Panc1 (cell line): ENCODE results near the gene EYA2. TPM values are rescaled to one million over a fixed set of nuclear protein-coding genes. Genes with fewer than 3 reads are reported as not detected.

Source experiments
- ATAC-seq: fragments of 200-7000 bp; cut with Tn5 transposase; 2 replicates; pipeline ENCODE4 v1.9.1; 2020; ENCODE audit warnings: mild to moderate bottlenecking, moderate library complexity
- BruUV-seq: library from RNA; stranded (reverse); fragments of 400-500 nt; replicated peaks from 2 replicates; lab custom pipeline; 2021; lab: Mats Ljungman, UMichigan
- CTCF ChIA-PET: fragments of 300-600 bp; sonication (Branson Sonifier 250); formaldehyde crosslinking; loops from one replicate; lab custom pipeline; 2022; ENCODE audit warnings: antibody characterized with exemption; lab: Charles Lee
- POLR2A ChIA-PET: fragments of 300-600 bp; sonication (Branson Sonifier 250); formaldehyde crosslinking; loops from one replicate; lab custom pipeline; 2022; ENCODE audit warnings: antibody characterized with exemption; lab: Charles Lee
- DNase-seq: peaks from one replicate; pipeline ENCODE4 v3.0.0-alpha.2; 2010; ENCODE audit warnings: low read depth, low spot score
- H3K27ac ChIP-seq: 2 replicates; pipeline ENCODE4 v1.5.1; 2011; ENCODE audit warnings: mild to moderate bottlenecking, low read length, inconsistent platforms
- H3K27me3 ChIP-seq: fragments of 200-500 bp; sonication (Bioruptor generic); 2 replicates; pipeline ENCODE4 v1.6.0; 2014; ENCODE audit warnings: low read length, inconsistent platforms; ENCODE audit not compliant: control insufficient read depth, insufficient read depth
- H3K36me3 ChIP-seq: fragments of 200-500 bp; sonication (Bioruptor generic); 2 replicates; pipeline ENCODE4 v1.5.1; 2014; ENCODE audit warnings: inconsistent platforms, mild to moderate bottlenecking, low read length, moderate library complexity; ENCODE audit not compliant: control insufficient read depth, insufficient read depth
- H3K4me1 ChIP-seq: 2 replicates; pipeline ENCODE4 v1.5.1; 2011; ENCODE audit warnings: inconsistent platforms, mild to moderate bottlenecking, low read length, moderate library complexity; ENCODE audit not compliant: control insufficient read depth, insufficient read depth
- H3K4me3 ChIP-seq, 2 experiments: 2 replicates each; pipeline ENCODE4 v1.5.1; 2011 to 2012; ENCODE audit warnings: low read depth in 2 of 2, low read length in 2 of 2, mild to moderate bottlenecking in 2 of 2, inconsistent platforms in 1 of 2, moderate library complexity in 1 of 2
- H3K9me3 ChIP-seq: fragments of 200-500 bp; sonication (Bioruptor generic); 2 replicates; pipeline ENCODE4 v1.5.1; 2014; ENCODE audit warnings: low read depth, mild to moderate bottlenecking, inconsistent platforms, low read length, moderate library complexity; ENCODE audit not compliant: control insufficient read depth, insufficient read depth
- CTCF ChIP-seq: fragments of 450-650 bp; IDR thresholded peaks from 2 replicates; pipeline ENCODE4 v1.5.1; 2017; ENCODE audit warnings: mild to moderate bottlenecking
- POLR2AphosphoS5 ChIP-seq: IDR thresholded peaks from 2 replicates; pipeline ENCODE4 v1.6.1; 2012; ENCODE audit warnings: mild to moderate bottlenecking, low read depth, low read length, moderate library complexity
- SIN3A ChIP-seq: IDR thresholded peaks from 2 replicates; pipeline ENCODE4 v1.6.1; 2012; ENCODE audit warnings: low read depth, mild to moderate bottlenecking, low read length, moderate library complexity, borderline replicate concordance; ENCODE audit not compliant: insufficient read depth
- TCF7L2 ChIP-seq: IDR thresholded peaks from 2 replicates; pipeline ENCODE4 v1.6.1; 2011; ENCODE audit warnings: mild to moderate bottlenecking, low read depth, low read length, inconsistent platforms
- in situ Hi-C: cut with HindIII; loops from 2 replicates; pipeline ENCODE4 v1.10.0; 2016; ENCODE audit warnings: low sequenced_read_pairs, low pct_unique_long_range_greater_than_20kb
- intact Hi-C: fragments of 100-400 bp; cut with micrococcal nuclease; formaldehyde crosslinking; loops from one replicate; pipeline ENCODE4 v1.10.0; 2022; ENCODE audit not compliant: unreplicated experiment
- total RNA-seq: library from RNA; stranded (reverse); gene quantifications from one replicate; pipeline ENCODE4 v1.2.1, GENCODE V29; 2021; ENCODE audit not compliant: unreplicated experiment
- TF ChIP-seq, protein P1 (sequence below), 2 experiments: IDR thresholded peaks; 2 replicates each; pipeline ENCODE4 v1.6.1; 2011 to 2012; ENCODE audit warnings: low read depth in 2 of 2, control low read depth in 1 of 2, low read length in 1 of 2, mild to moderate bottlenecking in 1 of 2, moderate library complexity in 1 of 2; ENCODE audit not compliant: insufficient read depth in 1 of 2

The EYA2 gene
- total RNA-seq, 1 experiment from 2014 or later = 1.9 TPM

DNA sequence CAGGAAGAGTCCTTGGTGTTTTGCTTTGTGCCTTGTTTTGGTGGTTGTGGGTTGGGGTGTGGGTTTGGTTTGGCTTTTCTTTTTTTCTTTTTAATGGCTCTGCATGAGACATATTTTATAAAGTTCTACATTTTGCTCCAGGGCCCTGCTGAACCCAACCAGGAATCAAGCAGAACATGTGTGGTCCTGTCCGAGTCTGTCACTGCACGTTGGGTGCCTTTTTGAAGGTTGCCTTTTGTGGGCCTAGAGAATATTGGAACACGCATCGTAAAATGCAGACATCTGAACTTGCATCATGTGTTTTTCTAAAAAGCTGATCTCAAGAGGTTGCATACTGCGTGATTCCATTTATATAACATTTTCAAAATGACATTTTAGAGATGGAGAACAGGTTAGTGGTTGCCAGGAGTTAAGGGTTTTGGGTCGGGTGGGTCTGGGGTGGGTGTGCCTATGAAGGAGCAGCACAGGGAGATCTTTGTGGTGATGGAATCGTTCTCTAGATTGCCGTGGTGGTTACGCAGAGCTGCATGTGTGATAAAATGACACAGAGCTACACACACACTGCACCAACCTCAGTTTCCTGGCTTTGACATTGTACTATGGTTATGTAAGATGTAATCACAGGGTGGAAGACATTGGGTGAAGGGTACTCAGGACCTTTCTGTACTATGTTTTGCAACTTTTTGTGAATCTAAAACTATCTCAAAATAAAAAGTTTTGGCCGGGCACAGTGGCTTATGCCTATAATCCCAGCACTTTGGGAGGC is 80.2 kb downstream of the EYA2 start:
- no peaks in the 10 kb centered on the region for H3K9me3 ChIP-seq
- H3K27ac ChIP-seq = no peak overlapping the region
- ATAC-seq (no peak), DNase-seq (no peak)
- no TSS peak for BruUV-seq
- TF ChIP-seq POLR2AphosphoS5 = no peak
- no peak for TF ChIP-seq TCF7L2
- no peaks in the 10 kb centered on the region for H3K4me1 ChIP-seq
- POLR2A ChIA-PET = no interaction called here
- intact Hi-C loops = no loop called here
- in situ Hi-C loops = no loop called here
- H3K27me3 ChIP-seq = no peaks in the 10 kb centered on the region; the same call in none of the 2 replicates
- H3K4me3 ChIP-seq = no peak overlapping the region
- no peaks in the 10 kb centered on the region for H3K36me3 ChIP-seq
- CTCF ChIA-PET = no interaction called here

DNA sequence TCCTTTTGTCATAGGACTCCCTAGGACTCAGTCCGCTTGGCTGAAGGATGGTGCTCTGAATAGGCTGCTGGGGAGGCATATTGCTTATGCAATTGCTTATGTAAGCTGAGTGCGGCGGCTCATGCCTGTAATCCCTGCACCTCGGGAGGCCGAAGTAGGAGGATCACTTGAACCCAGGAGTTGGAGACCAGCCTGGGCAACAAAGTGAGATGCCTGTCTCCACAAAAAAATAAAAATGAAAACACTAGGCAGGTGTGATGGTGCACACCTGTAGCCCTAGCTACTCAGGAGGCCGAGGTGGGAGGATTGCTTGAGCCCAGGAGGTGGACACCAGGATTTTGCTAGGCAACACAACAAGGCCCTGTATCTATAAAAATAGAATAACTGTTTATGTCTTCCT is 81.3 kb downstream of the EYA2 start:
- ChIA-PET CTCF (no interaction called here), POLR2A (no interaction called here)
- H3K36me3 ChIP-seq = no peaks in the 10 kb centered on the region
- intact Hi-C loops = no loop called here
- ATAC-seq (no peak), DNase-seq (no peak)
- H3K27ac ChIP-seq = no peak overlapping the region
- H3K27me3 ChIP-seq = no peaks in the 10 kb centered on the region; the same call in none of the 2 replicates
- BruUV-seq = no TSS peak
- no peaks in the 10 kb centered on the region for H3K9me3 ChIP-seq
- TF ChIP-seq SIN3A = no peak
- no peak for TF ChIP-seq TCF7L2
- TF ChIP-seq CTCF = no peak
- TF ChIP-seq POLR2AphosphoS5 = no peak
- TF ChIP-seq, protein P1, sequence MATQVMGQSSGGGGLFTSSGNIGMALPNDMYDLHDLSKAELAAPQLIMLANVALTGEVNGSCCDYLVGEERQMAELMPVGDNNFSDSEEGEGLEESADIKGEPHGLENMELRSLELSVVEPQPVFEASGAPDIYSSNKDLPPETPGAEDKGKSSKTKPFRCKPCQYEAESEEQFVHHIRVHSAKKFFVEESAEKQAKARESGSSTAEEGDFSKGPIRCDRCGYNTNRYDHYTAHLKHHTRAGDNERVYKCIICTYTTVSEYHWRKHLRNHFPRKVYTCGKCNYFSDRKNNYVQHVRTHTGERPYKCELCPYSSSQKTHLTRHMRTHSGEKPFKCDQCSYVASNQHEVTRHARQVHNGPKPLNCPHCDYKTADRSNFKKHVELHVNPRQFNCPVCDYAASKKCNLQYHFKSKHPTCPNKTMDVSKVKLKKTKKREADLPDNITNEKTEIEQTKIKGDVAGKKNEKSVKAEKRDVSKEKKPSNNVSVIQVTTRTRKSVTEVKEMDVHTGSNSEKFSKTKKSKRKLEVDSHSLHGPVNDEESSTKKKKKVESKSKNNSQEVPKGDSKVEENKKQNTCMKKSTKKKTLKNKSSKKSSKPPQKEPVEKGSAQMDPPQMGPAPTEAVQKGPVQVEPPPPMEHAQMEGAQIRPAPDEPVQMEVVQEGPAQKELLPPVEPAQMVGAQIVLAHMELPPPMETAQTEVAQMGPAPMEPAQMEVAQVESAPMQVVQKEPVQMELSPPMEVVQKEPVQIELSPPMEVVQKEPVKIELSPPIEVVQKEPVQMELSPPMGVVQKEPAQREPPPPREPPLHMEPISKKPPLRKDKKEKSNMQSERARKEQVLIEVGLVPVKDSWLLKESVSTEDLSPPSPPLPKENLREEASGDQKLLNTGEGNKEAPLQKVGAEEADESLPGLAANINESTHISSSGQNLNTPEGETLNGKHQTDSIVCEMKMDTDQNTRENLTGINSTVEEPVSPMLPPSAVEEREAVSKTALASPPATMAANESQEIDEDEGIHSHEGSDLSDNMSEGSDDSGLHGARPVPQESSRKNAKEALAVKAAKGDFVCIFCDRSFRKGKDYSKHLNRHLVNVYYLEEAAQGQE (IDR thresholded peaks at IDR 0.05; ENCODE audit: insufficient read depth in 1 of 2, low read depth in 2 of 2, low read length in 1 of 2) = no peak
- H3K4me1 ChIP-seq = no peaks in the 10 kb centered on the region
- no peak overlapping the region for H3K4me3 ChIP-seq
- in situ Hi-C loops = no loop called here

- Histone ChIP-seq H3K4me3 (no peak overlapping the region), H3K36me3 (no peaks in the 10 kb centered on the region), H3K4me1 (no peaks in the 10 kb centered on the region), H3K27me3 (no peaks in the 10 kb centered on the region; the same call in none of the 2 replicates), H3K9me3 (no peaks in the 10 kb centered on the region), H3K27ac (no peak overlapping the region)
- intact Hi-C loops (no loop called here), in situ Hi-C loops (no loop called here)
- CTCF ChIA-PET = no interaction called here
- ATAC-seq (no peak), DNase-seq (no peak)
- POLR2A ChIA-PET = no interaction called here
- BruUV-seq = no TSS peak
- TF ChIP-seq POLR2AphosphoS5 = no peak
- no peak for TF ChIP-seq TCF7L2
- TF ChIP-seq, protein P1 (IDR thresholded peaks at IDR 0.05; ENCODE audit: insufficient read depth in 1 of 2, low read depth in 2 of 2, low read length in 1 of 2) = no peak
- TF ChIP-seq CTCF = no peak
- no peak for TF ChIP-seq SIN3A
These were observed 82.6 kb downstream of the EYA2 start for GRCh38 chr20:46977204-46977603.
